Smooth muscle cell (in vitro differentiated cells): ENCODE data around the gene ARHGAP6. TPM values are rescaled to one million over a fixed set of nuclear protein-coding genes. Genes with fewer than 3 reads are reported as not detected.

ENCODE experiments used
- DNase-seq: peaks from one replicate; lab custom pipeline; 2025; ENCODE audit not compliant: unreplicated experiment; lab: John Stamatoyannopoulos, UW
- H2AFZ ChIP-seq: fragments of 200-600 bp; sonication (generic); 2 replicates; pipeline ENCODE4 v1.6.0; 2016; ENCODE audit warnings: antibody characterized with exemption, low read depth, mild to moderate bottlenecking
- H3F3A ChIP-seq: fragments of 200-600 bp; sonication (generic); 2 replicates; pipeline ENCODE4 v1.6.0; 2017; ENCODE audit warnings: antibody characterized with exemption, low read depth
- H3K27ac ChIP-seq: fragments of 200-600 bp; sonication (generic); 2 replicates; pipeline ENCODE4 v1.5.1; 2016; ENCODE audit warnings: low read depth, mild to moderate bottlenecking
- H3K27me3 ChIP-seq: fragments of 200-600 bp; sonication (generic); 2 replicates; pipeline ENCODE4 v1.6.1; 2016; ENCODE audit warnings: low read depth, mild to moderate bottlenecking
- H3K36me3 ChIP-seq: fragments of 200-600 bp; sonication (generic); 2 replicates; pipeline ENCODE4 v1.5.1; 2016; ENCODE audit warnings: low read depth
- H3K4me1 ChIP-seq: fragments of 200-600 bp; sonication (generic); 2 replicates; pipeline ENCODE4 v1.5.1; 2016; ENCODE audit warnings: low read depth
- H3K4me2 ChIP-seq: fragments of 200-600 bp; sonication (generic); 2 replicates; pipeline ENCODE4 v1.6.0; 2016; ENCODE audit warnings: mild to moderate bottlenecking
- H3K4me3 ChIP-seq: fragments of 200-600 bp; sonication (generic); 2 replicates; pipeline ENCODE4 v1.5.1; 2016; ENCODE audit warnings: mild to moderate bottlenecking
- H3K79me2 ChIP-seq: fragments of 200-600 bp; sonication (generic); 2 replicates; pipeline ENCODE4 v1.6.0; 2016; ENCODE audit warnings: low read depth, mild to moderate bottlenecking
- H3K9ac ChIP-seq: fragments of 200-600 bp; sonication (generic); 2 replicates; pipeline ENCODE4 v1.6.0; 2016; ENCODE audit warnings: low read depth
- H3K9me3 ChIP-seq: fragments of 200-600 bp; sonication (generic); replicated peaks from 2 replicates; pipeline ENCODE4 v1.5.1; 2016; ENCODE audit warnings: low read depth
- H4K20me1 ChIP-seq: fragments of 200-600 bp; sonication (generic); 2 replicates; pipeline ENCODE4 v1.6.0; 2016; ENCODE audit warnings: low read depth
- WGBS: methylation state at CpG from one replicate; pipeline ENCODE4 v1.1.7; 2016; ENCODE audit warnings: low lambda C conversion rate; 5-methylcytosine and 5-hydroxymethylcytosine counted together
- polyA plus RNA-seq: library from polyadenylated mRNA; unstranded; fragments of >200 nt; fragmentation: Nextera tagmentation; extraction: Ambion mirVana; gene quantifications from 2 replicates; pipeline ENCODE4 v1.2.1, GENCODE V29; 2016
- total RNA-seq: library from RNA; depleted of rRNA; stranded (reverse); fragments of >200 nt; gene quantifications from 2 replicates; pipeline ENCODE4 v1.2.3, GENCODE V29; 2014
- TF ChIP-seq, protein P1 (sequence below): fragments of 200-600 bp; sonication (generic); IDR thresholded peaks from 2 replicates; pipeline ENCODE4 v1.5.1; 2017; ENCODE audit warnings: borderline replicate concordance, mild to moderate bottlenecking, antibody characterized with exemption; ENCODE audit not compliant: insufficient read depth, poor library complexity, severe bottlenecking

The ARHGAP6 gene
- total and polyA plus RNA-seq, 2 experiments from 2014 or later = 0.55 to 0.90 TPM

DNA sequence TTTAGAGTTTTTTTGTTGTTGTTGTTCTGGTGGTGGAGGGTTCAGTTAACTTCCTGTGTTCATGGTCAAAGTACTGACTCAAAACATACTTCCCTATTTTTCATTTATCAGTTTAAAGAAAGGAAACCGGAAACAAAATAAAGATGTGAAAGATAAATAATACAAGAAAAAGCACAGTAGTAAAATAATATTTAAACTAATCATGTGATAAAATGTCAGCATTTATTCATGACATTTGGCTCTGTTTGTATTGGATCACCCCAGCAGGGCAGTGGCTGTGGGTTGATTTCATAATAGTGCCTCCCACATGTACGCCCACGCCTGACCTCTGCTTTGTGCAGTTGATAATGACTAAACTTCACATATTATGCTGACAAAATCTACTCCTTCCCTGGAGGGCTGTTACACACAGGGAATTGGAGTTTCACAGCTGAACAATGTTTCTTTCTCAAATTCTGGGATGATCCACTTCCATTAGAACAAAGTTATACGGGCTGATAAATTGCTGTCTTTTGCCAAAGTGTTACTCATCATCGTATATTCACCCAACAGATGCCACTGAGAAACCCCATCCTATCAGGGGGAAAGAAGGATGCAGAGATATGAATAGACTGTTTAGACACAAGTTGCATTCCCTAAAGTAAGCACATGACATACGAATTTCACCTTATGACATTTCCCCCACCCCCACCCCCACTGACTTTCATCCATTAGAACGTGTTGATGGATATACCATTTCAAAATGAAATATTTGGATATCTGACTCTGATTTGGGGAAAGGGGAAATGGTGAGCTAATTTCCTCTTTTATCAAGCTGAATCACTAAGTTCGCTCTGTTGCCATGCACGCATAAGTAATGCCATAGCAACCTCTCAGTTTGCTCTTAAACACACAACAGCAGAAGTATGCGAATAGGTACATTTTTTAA is 324.2 kb downstream of the ARHGAP6 start:
- Histone ChIP-seq H3K9me3 (no peaks in the 10 kb centered on the region), H3K4me2 (peak overlapping the region; percentile 27), H3K79me2 (no peaks in the 10 kb centered on the region), H3K27ac (no peak overlapping the region), H3K9ac (peak overlapping the region; percentile 20), H3K4me1 (no peaks in the 10 kb centered on the region), H3K4me3 (no peak overlapping the region), H3K36me3 (no peaks in the 10 kb centered on the region), H4K20me1 (no peaks in the 10 kb centered on the region), H3K27me3 (no peaks in the 10 kb centered on the region), H3F3A (no peaks in the 10 kb centered on the region), H2AFZ (no peak overlapping the region)
- WGBS = 67% methylated on average over 10 of the region's 10 CpGs
- no peak for DNase-seq
- TF ChIP-seq, protein P1, sequence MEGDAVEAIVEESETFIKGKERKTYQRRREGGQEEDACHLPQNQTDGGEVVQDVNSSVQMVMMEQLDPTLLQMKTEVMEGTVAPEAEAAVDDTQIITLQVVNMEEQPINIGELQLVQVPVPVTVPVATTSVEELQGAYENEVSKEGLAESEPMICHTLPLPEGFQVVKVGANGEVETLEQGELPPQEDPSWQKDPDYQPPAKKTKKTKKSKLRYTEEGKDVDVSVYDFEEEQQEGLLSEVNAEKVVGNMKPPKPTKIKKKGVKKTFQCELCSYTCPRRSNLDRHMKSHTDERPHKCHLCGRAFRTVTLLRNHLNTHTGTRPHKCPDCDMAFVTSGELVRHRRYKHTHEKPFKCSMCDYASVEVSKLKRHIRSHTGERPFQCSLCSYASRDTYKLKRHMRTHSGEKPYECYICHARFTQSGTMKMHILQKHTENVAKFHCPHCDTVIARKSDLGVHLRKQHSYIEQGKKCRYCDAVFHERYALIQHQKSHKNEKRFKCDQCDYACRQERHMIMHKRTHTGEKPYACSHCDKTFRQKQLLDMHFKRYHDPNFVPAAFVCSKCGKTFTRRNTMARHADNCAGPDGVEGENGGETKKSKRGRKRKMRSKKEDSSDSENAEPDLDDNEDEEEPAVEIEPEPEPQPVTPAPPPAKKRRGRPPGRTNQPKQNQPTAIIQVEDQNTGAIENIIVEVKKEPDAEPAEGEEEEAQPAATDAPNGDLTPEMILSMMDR = no peak

DNA sequence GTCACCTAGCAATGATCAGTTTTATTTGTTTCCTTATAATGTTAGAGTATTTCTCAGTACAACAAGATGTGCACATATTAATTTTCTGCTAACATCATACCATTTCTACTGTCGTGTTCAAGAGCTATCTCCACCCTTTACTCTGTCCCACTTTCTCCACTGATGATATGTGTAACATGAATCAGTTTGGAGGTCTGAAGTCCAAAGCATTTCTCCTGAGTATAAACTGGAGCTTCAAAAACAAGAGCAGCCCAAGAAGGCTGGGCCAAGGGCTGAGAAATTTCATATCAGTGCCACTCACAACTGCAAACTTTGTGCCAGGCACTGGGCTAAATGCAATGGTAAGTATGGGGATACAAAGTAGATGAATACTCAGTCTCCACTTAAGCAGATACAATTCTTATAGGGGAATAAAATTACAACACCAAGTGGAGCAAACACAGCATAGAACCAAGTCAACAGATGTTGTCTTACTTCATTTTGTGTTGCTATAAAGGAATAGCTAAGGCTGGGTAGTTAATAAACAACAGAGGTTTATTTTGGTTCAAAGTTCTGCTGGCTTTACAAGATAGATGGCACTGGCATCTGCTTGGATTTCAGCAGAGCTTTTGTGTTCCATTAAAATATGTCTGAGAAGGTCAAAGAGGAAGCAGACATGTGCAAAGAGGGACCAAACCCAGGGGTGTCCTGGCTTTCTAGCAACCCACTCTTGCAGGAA is 328.3 kb downstream of the ARHGAP6 start:
- H4K20me1 ChIP-seq = no peaks in the 10 kb centered on the region
- H3K27ac ChIP-seq = no peak overlapping the region
- no peak overlapping the region for H3K9ac ChIP-seq
- no peak overlapping the region for H3K4me2 ChIP-seq
- no peaks in the 10 kb centered on the region for H3K79me2 ChIP-seq
- no peaks in the 10 kb centered on the region for H3F3A ChIP-seq
- no peaks in the 10 kb centered on the region for H3K4me1 ChIP-seq
- H2AFZ ChIP-seq = no peak overlapping the region
- H3K4me3 ChIP-seq = no peak overlapping the region
- H3K9me3 ChIP-seq = no peaks in the 10 kb centered on the region
- H3K36me3 ChIP-seq = no peaks in the 10 kb centered on the region
- 48% methylated on average over 1 of the region's 1 CpG for WGBS
- TF ChIP-seq, protein P1 = no peak
- no peaks in the 10 kb centered on the region for H3K27me3 ChIP-seq
- no peak for DNase-seq

DNA sequence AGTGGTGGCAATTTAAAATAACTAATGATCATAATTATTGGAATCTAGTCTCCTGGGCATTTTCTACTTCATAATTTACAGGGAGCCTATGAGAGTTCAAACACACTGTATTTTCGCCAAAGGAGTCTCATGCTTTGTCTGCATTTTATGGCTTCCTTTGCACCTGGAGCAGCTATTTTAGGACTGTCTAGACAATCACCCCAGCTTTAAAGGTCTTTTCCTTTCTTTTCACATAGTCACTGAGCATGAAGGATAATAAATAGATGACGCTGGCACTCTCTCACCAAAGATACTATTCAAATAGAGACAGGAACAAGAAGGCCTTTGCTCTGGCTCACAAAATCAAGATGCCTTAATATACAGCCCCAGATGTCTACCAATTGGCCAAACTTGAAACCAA is 329.5 kb downstream of the ARHGAP6 start:
- Histone ChIP-seq H3K4me3 (no peak overlapping the region), H4K20me1 (no peaks in the 10 kb centered on the region), H3K36me3 (no peaks in the 10 kb centered on the region), H2AFZ (no peak overlapping the region), H3K27ac (no peak overlapping the region), H3K4me2 (no peak overlapping the region), H3K4me1 (no peaks in the 10 kb centered on the region), H3F3A (no peaks in the 10 kb centered on the region), H3K79me2 (no peaks in the 10 kb centered on the region), H3K27me3 (no peaks in the 10 kb centered on the region), H3K9ac (no peak overlapping the region), H3K9me3 (no peaks in the 10 kb centered on the region)
- no peak for DNase-seq
- TF ChIP-seq, protein P1 = no peak
- WGBS = 78% methylated on average over 2 of the region's 2 CpGs
